AG09309 (cell line): Measurements from ENCODE around the gene KIF14.
A peak's percentile ranks its signal among the peaks of the same experiment; 100 is the strongest.

Experiments used
- DNase-seq: peaks from one replicate; pipeline ENCODE4 v3.0.0-alpha.2; 2010; ENCODE audit warnings: low read depth
- H3K4me3 ChIP-seq: 2 replicates; pipeline ENCODE4 v1.5.1; 2011; ENCODE audit warnings: mild to moderate bottlenecking, low read depth, low read length, moderate library complexity; ENCODE audit not compliant: control insufficient read depth
- TF ChIP-seq, protein P1 (sequence below): IDR thresholded peaks from 2 replicates; pipeline ENCODE4 v1.5.1; 2011; ENCODE audit warnings: mild to moderate bottlenecking, low read depth, low read length, inconsistent platforms; ENCODE audit not compliant: insufficient read depth, control insufficient read depth; ENCODE audit errors: missing control alignments

The KIF14 gene

DNA sequence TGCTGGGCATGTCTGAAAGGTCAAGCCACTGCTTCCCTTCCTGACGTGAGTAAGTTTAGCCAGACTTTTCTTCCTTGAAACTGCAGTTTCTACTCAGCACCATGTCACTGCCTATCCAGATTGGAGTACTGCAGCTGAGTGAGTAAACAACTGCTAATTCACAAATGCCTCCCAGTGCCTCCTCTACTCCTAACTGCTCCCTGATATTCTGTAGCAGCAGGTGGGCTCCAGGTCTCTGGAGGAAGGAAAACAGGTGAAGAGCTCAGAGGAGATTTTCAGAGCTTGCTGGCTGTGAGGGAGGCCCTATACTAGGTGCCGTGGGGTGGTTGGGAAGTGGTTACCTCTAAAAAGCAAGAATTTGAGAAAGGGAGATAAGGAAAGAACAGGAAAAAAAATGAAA lies 96.5 kb downstream of the KIF14 start:
- H3K4me3 ChIP-seq: no peak overlapping the region
- no peak for DNase-seq
- TF ChIP-seq, protein P1, sequence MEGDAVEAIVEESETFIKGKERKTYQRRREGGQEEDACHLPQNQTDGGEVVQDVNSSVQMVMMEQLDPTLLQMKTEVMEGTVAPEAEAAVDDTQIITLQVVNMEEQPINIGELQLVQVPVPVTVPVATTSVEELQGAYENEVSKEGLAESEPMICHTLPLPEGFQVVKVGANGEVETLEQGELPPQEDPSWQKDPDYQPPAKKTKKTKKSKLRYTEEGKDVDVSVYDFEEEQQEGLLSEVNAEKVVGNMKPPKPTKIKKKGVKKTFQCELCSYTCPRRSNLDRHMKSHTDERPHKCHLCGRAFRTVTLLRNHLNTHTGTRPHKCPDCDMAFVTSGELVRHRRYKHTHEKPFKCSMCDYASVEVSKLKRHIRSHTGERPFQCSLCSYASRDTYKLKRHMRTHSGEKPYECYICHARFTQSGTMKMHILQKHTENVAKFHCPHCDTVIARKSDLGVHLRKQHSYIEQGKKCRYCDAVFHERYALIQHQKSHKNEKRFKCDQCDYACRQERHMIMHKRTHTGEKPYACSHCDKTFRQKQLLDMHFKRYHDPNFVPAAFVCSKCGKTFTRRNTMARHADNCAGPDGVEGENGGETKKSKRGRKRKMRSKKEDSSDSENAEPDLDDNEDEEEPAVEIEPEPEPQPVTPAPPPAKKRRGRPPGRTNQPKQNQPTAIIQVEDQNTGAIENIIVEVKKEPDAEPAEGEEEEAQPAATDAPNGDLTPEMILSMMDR: no peak

DNA sequence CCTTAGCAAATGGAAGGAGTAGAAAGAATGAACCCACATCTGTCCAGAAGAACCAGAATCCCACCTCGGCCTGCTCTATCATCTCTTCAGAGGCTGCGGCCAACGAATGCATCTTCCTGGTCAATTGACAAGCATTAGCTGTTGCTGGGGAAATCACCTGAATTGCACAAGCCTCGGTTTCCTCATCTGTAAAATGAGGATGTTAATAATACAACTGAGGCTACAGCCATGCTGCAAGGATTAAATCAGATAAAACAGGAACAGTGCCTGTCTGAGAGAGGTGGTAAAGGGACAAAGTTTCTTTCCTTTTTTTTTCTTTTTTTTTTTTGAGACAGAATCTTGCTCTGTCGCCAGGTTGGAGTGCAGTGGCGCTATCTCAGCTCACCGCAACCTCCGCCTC lies 99.8 kb downstream of the KIF14 start:
- no peak for DNase-seq
- TF ChIP-seq, protein P1: no peak
- H3K4me3 ChIP-seq: no peak overlapping the region

DNA sequence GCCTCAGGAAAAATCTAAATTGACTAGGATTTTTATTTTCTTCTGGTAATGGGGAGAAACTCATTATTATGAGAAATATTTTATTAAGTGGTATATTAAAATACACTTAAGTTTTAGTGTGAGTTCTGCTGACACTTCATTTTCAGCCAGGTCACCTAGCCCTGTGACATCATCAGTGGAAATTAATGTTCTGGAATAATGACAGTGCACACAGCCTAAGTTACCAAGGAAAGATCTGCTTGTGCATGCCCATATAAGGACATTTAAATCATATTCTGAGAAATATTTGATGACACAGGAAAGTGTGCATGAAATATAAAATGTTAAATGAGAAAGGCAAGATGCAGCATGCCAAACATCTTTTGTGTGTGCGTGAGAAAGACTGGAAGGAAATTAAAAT lies 102.0 kb downstream of the KIF14 start:
- no peak overlapping the region for H3K4me3 ChIP-seq
- DNase-seq: no peak
- TF ChIP-seq, protein P1: no peak

DNA sequence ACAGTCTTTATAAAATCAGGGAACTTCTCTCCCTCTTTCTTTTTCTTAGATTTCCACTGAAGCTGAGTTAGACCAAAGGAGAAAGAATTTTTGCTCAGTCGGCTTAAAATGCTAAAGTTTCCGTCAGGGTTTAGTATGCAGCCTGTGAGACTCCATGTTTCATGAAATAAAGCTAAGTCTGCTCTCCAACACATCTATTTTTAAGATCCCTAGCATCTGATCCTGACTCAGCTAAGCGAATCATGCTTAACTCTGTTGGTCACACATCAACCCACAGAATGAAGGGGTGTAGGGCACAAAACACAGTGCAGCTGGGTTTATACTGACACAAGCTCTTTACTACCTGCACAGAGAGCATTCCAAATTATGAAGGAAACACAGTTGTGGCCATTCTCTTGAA lies 108.4 kb downstream of the KIF14 start:
- peak; percentile 21 for DNase-seq
- no peak overlapping the region for H3K4me3 ChIP-seq
- TF ChIP-seq, protein P1: no peak

DNA sequence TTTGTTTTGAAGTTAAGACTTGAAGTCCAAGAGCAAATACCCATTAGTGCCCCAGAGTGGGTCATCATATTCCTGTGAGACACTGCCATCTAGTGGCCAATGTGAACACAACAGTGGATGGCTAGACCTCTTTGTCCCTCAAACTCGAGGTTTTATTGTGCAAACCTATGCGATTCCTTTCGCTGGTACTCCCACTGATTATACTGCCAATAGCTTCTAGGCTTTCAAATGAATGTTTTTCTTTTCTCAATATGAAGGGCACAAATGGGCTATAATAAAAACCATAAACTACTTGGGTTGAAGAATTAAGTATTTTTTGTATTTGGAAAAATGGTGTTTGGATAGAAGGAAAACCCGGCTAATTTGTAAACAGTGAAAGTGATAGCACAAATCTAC lies 110.3 kb downstream of the KIF14 start:
- no peak overlapping the region for H3K4me3 ChIP-seq
- TF ChIP-seq, protein P1: peak; percentile 87
- DNase-seq: peak; percentile 53

DNA sequence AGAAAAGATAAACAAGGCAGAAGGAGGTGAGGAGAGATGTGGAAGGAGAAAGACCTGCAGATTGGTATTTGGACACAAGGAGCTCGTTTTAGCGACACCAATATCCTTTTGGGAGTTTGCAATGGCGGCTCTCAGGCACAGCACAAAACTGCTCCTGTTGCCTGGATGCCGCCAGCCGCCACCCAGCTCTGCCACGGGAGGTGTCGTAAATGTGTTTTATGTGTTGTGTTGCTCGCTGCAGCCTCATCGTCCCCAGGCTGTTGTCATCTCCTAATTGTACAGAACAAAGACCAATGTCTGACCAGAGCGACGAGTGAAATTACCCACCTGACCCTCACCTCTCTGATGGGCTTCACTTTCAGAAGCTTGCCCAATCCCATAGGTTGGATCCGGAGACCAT lies 114.1 kb downstream of the KIF14 start:
- DNase-seq: no peak
- TF ChIP-seq, protein P1: no peak
- H3K4me3 ChIP-seq: no peak overlapping the region

DNA sequence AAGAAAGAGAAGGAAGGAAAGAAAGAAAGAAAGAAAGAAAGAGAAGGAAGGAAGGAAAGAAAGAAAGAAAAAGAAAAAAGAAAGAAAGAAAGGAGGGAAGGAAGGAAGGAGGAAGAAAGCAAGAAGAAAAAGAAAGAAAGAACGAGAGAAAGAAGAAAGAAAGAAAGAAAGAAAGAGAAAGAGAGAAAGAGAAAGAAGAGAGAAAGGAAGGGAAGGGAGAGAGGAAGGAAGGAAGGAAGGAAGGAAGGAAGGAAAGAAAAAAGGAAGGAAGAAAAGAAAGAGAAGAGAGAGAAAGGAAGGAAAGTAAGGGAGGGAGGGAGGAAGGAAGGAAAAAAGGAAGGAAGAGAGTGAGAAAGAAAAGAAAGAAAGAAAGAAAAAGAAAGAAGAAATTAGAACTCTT lies 115.3 kb downstream of the KIF14 start:
- no peak for DNase-seq
- H3K4me3 ChIP-seq: no peak overlapping the region
- TF ChIP-seq, protein P1: no peak
